GM18873 (cell line): ENCODE results near the gene PCDHGB7.
"Not testable (repeated sequence)": the region's sequence is repeated elsewhere in the genome, so short reads cannot be mapped to it uniquely, and the experiment has no call there.

Source experiments
- ATAC-seq: cut with Tn5 transposase; IDR thresholded peaks from one replicate; pipeline ENCODE4 v1.9.1; 2021; ENCODE audit warnings: mild to moderate bottlenecking, moderate library complexity, moderate number of reproducible peaks; ENCODE audit not compliant: unreplicated experiment, low FRiP score

The PCDHGB7 gene

DNA sequence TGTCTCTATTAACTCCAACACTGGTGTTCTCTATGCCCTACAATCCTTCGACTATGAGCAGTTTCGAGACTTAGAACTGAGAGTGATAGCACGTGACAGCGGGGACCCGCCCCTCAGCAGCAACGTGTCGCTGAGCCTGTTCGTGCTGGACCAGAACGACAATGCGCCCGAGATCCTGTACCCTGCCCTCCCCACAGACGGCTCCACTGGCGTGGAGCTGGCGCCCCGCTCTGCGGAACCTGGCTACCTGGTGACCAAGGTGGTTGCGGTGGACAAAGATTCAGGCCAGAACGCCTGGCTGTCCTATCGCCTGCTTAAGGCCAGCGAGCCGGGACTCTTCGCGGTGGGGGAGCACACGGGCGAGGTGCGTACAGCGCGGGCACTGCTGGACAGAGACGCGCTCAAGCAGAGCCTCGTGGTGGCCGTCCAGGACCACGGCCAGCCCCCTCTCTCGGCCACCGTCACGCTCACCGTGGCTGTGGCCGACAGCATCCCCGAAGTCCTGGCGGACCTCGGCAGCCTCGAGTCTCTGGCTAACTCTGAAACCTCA is 5.3 kb downstream of the PCDHGB7 start:
- ATAC-seq = no peak

DNA sequence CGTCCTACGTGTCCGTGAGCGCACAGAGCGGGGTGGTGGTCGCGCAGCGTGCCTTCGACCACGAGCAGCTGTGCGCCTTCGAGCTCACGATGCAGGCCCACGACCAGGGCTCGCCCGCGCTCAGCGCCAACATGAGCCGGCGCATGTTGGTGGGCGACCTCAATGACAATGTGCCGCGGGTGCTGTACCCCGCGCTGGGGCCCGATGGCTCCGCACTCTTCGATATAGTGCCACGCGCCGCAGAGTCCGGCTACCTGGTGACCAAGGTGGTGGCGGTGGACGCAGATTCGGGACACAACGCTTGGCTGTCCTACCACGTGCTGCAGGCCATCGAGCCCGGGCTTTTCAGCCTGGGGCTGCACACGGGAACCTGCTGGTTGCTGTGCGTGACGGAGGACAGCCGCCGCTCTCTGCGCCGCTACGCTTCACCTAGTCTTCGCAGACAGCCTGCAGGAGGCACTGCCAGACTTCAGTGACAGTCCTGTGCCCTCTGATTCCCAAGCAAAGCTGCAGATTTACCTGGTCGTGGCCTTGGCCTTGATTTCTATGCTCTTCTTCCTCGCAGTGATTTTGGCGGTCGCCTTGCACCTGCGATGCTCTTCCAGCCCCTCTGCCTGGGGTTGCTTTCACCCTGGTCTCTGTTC is 10.4 kb downstream of the PCDHGB7 start:
- ATAC-seq = no peak

DNA sequence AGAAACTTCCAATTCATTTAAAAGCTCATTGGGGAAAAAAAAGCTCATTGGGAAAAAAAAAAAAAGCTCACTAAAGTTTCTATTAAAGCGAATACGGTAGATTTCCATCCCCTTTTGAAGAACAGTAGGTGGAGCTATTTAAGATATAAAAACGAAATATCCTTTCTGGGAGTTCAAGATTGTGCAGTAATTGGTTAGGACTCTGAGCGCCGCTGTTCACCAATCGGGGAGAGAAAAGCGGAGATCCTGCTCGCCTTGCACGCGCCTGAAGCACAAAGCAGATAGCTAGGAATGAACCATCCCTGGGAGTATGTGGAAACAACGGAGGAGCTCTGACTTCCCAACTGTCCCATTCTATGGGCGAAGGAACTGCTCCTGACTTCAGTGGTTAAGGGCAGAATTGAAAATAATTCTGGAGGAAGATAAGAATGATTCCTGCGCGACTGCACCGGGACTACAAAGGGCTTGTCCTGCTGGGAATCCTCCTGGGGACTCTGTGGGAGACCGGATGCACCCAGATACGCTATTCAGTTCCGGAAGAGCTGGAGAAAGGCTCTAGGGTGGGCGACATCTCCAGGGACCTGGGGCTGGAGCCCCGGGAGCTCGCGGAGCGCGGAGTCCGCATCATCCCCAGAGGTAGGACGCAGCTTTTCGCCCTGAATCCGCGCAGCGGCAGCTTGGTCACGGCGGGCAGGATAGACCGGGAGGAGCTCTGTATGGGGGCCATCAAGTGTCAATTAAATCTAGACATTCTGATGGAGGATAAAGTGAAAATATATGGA is 13.0 kb downstream of the PCDHGB7 start, which contains the start of gene PCDHGA12:
PCDHGA12 (plus strand) TSS at position 176 of the 782 bp plus-strand sequence; CDS start at position 429, 253 bp downstream.
- peak; percentile 81 for ATAC-seq

DNA sequence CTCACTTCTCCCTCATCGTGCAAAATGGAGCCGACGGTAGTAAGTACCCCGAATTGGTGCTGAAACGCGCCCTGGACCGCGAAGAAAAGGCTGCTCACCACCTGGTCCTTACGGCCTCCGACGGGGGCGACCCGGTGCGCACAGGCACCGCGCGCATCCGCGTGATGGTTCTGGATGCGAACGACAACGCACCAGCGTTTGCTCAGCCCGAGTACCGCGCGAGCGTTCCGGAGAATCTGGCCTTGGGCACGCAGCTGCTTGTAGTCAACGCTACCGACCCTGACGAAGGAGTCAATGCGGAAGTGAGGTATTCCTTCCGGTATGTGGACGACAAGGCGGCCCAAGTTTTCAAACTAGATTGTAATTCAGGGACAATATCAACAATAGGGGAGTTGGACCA is 13.8 kb downstream of the PCDHGB7 start:
- no peak for ATAC-seq

GRCh38 chr5:141432308-141432707 is 14.8 kb downstream of the PCDHGB7 start:
- not testable (repeated sequence) for ATAC-seq

- ATAC-seq = not testable (repeated sequence)
These were observed 15.2 kb downstream of the PCDHGB7 start for GRCh38 chr5:141432726-141433125.

DNA sequence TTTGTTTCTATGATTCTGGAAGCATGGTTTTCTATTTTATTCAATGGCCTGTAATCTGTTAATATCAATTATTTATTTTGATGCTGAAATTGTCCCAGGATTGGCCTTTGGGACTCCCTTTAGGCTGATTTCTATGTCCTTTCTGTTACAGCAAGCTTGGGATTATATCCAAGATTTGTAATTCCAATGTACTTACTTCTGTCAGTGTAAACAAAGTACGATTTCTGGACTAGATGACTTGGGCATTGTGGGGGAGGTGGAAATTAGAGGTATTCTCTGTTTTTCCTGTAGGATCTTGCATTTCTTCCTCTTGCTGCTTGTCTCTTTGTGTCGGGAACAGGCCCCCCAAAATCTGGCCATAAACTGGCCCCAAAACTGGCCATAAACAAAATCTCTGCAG is 16.5 kb downstream of the PCDHGB7 start:
- no peak for ATAC-seq

GRCh38 chr5:141437221-141437620 is 19.7 kb downstream of the PCDHGB7 start:
- ATAC-seq = no peak

DNA sequence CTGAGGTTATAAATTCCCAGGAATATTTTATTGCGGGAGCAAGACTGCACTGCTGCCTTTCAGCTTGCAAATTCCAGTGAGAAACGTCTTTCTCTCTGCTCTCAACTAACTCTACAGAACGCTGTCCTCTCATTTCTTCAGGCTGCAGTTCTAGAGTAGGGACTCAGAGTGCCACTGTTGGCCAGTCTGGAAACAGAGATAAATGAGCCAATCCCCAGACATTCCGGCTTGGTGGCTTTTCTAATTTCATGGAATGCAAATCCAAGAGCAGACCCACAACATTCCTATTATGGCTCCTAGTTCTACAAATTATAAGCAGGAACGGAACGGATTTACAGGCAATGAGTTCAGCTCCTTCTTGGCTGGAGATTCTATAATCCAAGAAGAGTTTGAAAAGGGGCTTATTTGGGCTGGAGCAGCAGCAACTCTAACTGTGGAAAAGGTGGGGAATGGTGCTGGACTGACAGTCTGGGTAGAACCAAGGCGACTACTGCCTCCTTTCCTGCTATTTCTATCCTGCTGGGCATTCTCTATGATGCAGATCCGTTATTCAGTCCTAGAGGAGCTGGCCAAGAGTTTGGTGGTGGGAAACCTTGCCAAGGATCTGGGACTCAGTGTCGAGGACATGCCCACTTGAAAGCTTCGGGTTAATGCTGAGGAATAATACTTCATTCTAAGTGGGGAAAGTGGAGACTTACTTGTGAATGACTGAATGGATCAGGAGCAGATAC is 22.1 kb downstream of the PCDHGB7 start:
- ATAC-seq = no peak

- ATAC-seq = no peak
These were observed 22.9 kb downstream of the PCDHGB7 start for GRCh38 chr5:141440341-141440740.

DNA sequence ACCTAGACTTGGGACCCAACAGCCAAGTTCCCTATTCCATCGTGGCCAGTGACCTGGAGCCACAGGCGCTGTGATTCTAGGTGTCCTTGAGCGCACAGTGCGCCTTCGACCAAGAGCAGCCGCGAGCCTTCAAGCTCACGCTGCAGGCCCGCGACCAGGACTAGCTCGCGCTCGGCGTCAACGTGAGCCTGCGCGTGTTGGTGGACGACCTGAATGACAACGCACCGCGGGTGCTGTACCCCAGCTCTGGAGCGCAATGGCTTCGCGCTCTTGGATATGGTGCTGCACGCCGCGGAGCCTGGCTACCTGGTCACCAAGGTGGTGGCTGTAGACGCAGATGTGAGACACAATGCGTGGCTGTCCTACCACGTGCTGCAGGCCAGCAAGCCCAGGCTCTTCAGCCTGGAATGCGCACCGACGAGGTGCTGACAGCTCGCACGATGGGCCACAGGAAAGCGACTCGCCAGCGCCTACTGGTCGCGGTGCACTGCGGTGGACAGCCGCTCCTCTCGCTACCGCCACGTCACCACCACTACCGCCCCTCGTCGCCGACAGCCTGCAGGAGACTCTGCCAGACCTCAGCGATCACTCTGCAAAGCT is 24.2 kb downstream of the PCDHGB7 start:
- no peak for ATAC-seq

DNA sequence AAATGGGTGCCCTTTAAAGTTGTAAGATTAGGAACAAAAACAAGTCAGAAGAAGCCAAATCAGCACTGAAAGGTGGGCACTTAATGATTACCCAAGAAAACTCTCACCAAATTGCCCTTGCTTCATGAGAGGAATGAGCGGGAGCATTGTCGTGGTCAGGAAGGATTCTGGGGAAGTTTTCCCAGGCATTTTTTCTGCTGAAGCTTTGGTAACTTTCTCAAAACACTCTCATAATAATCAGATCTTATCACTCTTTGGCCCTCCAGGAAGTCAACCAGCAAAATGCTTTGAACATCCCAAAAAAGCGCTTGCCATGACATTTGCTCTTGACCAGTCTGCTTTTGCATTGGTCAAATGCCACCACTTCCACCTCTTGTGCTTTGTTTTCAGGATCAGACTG is 47.9 kb downstream of the PCDHGB7 start:
- ATAC-seq = no peak
